ENCODE measurements around the gene CRHR1.

The CRHR1 gene

GRCh38 chr17:45757431-45758218 is 26.5 kb upstream of the CRHR1 start:
- no peak for DNase-seq (ENCODE audit: low read depth in 1 of 2, low spot score in 1 of 2)
- H3K27me3 ChIP-seq (ENCODE audit: insufficient read depth, poor library complexity, severe bottlenecking) = peaks cover 2% of the 10 kb centered on the region

GRCh38 chr17:45758544-45758943 is 25.6 kb upstream of the CRHR1 start:
- Histone ChIP-seq H3K27ac (replicated peaks) (no peak overlapping the region), H3K4me3 (replicated peaks; ENCODE audit: insufficient read depth, low read length) (no peak overlapping the region), H3K27me3 (ENCODE audit: insufficient read depth, poor library complexity, severe bottlenecking) (peaks cover 2% of the 10 kb centered on the region)
- no peak for TF ChIP-seq POLR2AphosphoS5 (IDR thresholded peaks at IDR 0.05; ENCODE audit: low read depth)
- TF ChIP-seq CTCF (IDR thresholded peaks at IDR 0.05; ENCODE audit: insufficient read depth, low read length) = no peak
- no peak for TF ChIP-seq SPI1 (IDR thresholded peaks at IDR 0.05; ENCODE audit: borderline replicate concordance, low read depth)
- TF ChIP-seq GABPA (IDR thresholded peaks at IDR 0.05; ENCODE audit: low read depth) = no peak
- TF ChIP-seq REST (IDR thresholded peaks at IDR 0.05; ENCODE audit: insufficient replicate concordance, low read depth) = no peak
- no peak for DNase-seq (ENCODE audit: low read depth in 1 of 2, low spot score in 1 of 2)

More at GRCh38 chr17:45757431-45758218, 26.5 kb upstream of the CRHR1 start:
- H3K4me3 ChIP-seq (replicated peaks; ENCODE audit: insufficient read depth, low read length) = no peak overlapping the region
- no peak overlapping the region for H3K27ac ChIP-seq (replicated peaks)
- TF ChIP-seq SPI1 (IDR thresholded peaks at IDR 0.05; ENCODE audit: borderline replicate concordance, low read depth) = no peak
- no peak for TF ChIP-seq GABPA (IDR thresholded peaks at IDR 0.05; ENCODE audit: low read depth)
- no peak for TF ChIP-seq POLR2AphosphoS5 (IDR thresholded peaks at IDR 0.05; ENCODE audit: low read depth)
- TF ChIP-seq CTCF (IDR thresholded peaks at IDR 0.05; ENCODE audit: insufficient read depth, low read length) = no peak
- TF ChIP-seq REST (IDR thresholded peaks at IDR 0.05; ENCODE audit: insufficient replicate concordance, low read depth) = no peak

- no peak for DNase-seq (ENCODE audit: low read depth in 1 of 2, low spot score in 1 of 2)
- no peak overlapping the region for H3K4me3 ChIP-seq (replicated peaks; ENCODE audit: insufficient read depth, low read length)
- no peak overlapping the region for H3K27ac ChIP-seq (replicated peaks)
- H3K27me3 ChIP-seq (ENCODE audit: insufficient read depth, poor library complexity, severe bottlenecking) = peaks cover 2% of the 10 kb centered on the region
- TF ChIP-seq GABPA (IDR thresholded peaks at IDR 0.05; ENCODE audit: low read depth) (no peak), POLR2AphosphoS5 (IDR thresholded peaks at IDR 0.05; ENCODE audit: low read depth) (no peak), CTCF (IDR thresholded peaks at IDR 0.05; ENCODE audit: insufficient read depth, low read length) (no peak), REST (IDR thresholded peaks at IDR 0.05; ENCODE audit: insufficient replicate concordance, low read depth) (no peak), SPI1 (IDR thresholded peaks at IDR 0.05; ENCODE audit: borderline replicate concordance, low read depth) (no peak)
These were observed 24.4 kb upstream of the CRHR1 start for GRCh38 chr17:45759761-45760160.

Data from HL-60 (cell line).